HCT116 (cell line): ENCODE measurements around the gene ETHE1. TPM values are rescaled to one million over a fixed set of nuclear protein-coding genes. Genes with fewer than 3 reads are reported as not detected.

Experiments used
- ATAC-seq: fragments of 200-7000 bp; cut with Tn5 transposase; 2 replicates; pipeline ENCODE4 v1.9.1; 2020; ENCODE audit warnings: mild to moderate bottlenecking, moderate library complexity
- BruUV-seq: library from RNA; stranded (reverse); fragments of 400-500 nt; replicated peaks from 2 replicates; lab custom pipeline; 2021; lab: Mats Ljungman, UMichigan
- CTCF ChIA-PET: fragments of 300-600 bp; sonication (Branson Sonifier 250); formaldehyde crosslinking; loops from one replicate; lab custom pipeline; 2021; ENCODE audit warnings: antibody characterized with exemption; lab: Charles Lee
- POLR2A ChIA-PET: fragments of 300-600, 350-600 bp; sonication (Branson Sonifier 250); formaldehyde crosslinking; loops from one replicate; lab custom pipeline; 2021; ENCODE audit warnings: antibody characterized with exemption; lab: Charles Lee
- RAD21 ChIA-PET, 2 experiments: fragments of 300-600 bp; sonication (Branson Sonifier 250); formaldehyde crosslinking; loops; one replicate each; lab custom pipeline; 2023; ENCODE audit warnings: low total read pairs in 2 of 2; ENCODE audit not compliant: uncharacterized antibody in 2 of 2, unreplicated experiment in 2 of 2, low non-redundant PET in 1 of 2; lab: Charles Lee
- DNase-seq: peaks from one replicate; pipeline ENCODE4 v3.0.0-alpha.2; 2010; ENCODE audit warnings: low read depth, low spot score
- H2AFZ ChIP-seq: fragments of 200-600 bp; shearing (Covaris generic), sonication (generic); 2 replicates; pipeline ENCODE4 v1.6.1; 2017; ENCODE audit warnings: low read depth, mixed run types, mixed read lengths, antibody characterized with exemption, low read length; ENCODE audit not compliant: poor library complexity, severe bottlenecking
- H3K27ac ChIP-seq: 2 replicates; pipeline ENCODE4 v1.5.1; 2012; ENCODE audit warnings: low read depth, low read length
- H3K27me3 ChIP-seq: fragments of 200-600 bp; sonication (generic); 2 replicates; pipeline ENCODE4 v1.6.1; 2016; ENCODE audit warnings: mixed run types, low read length, mixed read lengths; ENCODE audit not compliant: insufficient read depth
- H3K36me3 ChIP-seq, 2 experiments: fragments of 200-500 bp in 1 of 2; fragments of 200-600 bp in 1 of 2; sonication (Bioruptor generic) in 1 of 2; sonication (generic) in 1 of 2; 2 replicates each; pipeline versions ENCODE4 v1.5.1 to v1.6.1; 2014 to 2016; ENCODE audit warnings: low read length in 2 of 2, inconsistent platforms in 1 of 2, mixed read lengths in 1 of 2, mixed run types in 1 of 2; ENCODE audit not compliant: insufficient read depth in 2 of 2, control insufficient read depth in 1 of 2
- H3K4me1 ChIP-seq, 2 experiments: fragments of 200-600 bp in 1 of 2; sonication (generic) in 1 of 2; 2 replicates each; pipeline versions ENCODE4 v1.5.1 to v1.6.1; 2012 to 2017; ENCODE audit warnings: low read length in 2 of 2, inconsistent platforms in 1 of 2, mild to moderate bottlenecking in 1 of 2, mixed read lengths in 1 of 2, mixed run types in 1 of 2, moderate library complexity in 1 of 2; ENCODE audit not compliant: insufficient read depth in 2 of 2, control insufficient read depth in 1 of 2
- H3K4me2 ChIP-seq: fragments of 200-600 bp; sonication (generic); 2 replicates; pipeline ENCODE4 v1.6.1; 2017; ENCODE audit warnings: mixed run types, low read length, mixed read lengths
- H3K4me3 ChIP-seq, 2 experiments: fragments of 200-600 bp in 1 of 2; sonication (generic) in 1 of 2; replicated peaks in 1 of 2; 2 replicates each; pipeline ENCODE4 v1.5.1; 2011 to 2016; ENCODE audit warnings: low read length in 2 of 2, control low read depth in 1 of 2, low read depth in 1 of 2, mild to moderate bottlenecking in 1 of 2, mixed read lengths in 1 of 2, mixed run types in 1 of 2
- H3K79me2 ChIP-seq: fragments of 200-600 bp; sonication (generic); 2 replicates; pipeline ENCODE4 v1.6.1; 2017; ENCODE audit warnings: mild to moderate bottlenecking, mixed run types, low read length, moderate library complexity, mixed read lengths; ENCODE audit not compliant: insufficient read depth
- H3K9ac ChIP-seq: fragments of 200-600 bp; sonication (generic); 2 replicates; pipeline ENCODE4 v1.6.1; 2016; ENCODE audit warnings: low read length, mixed read lengths
- H3K9me2 ChIP-seq: fragments of 200-600 bp; sonication (generic), shearing (Covaris generic); 2 replicates; pipeline ENCODE4 v1.6.1; 2017; ENCODE audit warnings: mixed run types, mild to moderate bottlenecking, moderate library complexity; ENCODE audit not compliant: insufficient read depth
- H3K9me3 ChIP-seq, 2 experiments: fragments of 200-500 bp in 1 of 2; fragments of 200-600 bp in 1 of 2; sonication (Bioruptor generic) in 1 of 2; sonication (generic) in 1 of 2; 2 replicates each; pipeline ENCODE4 v1.6.1; 2014 to 2017; ENCODE audit warnings: low read length in 2 of 2, mixed read lengths in 2 of 2, inconsistent platforms in 1 of 2, low read depth in 1 of 2, mild to moderate bottlenecking in 1 of 2, mixed run types in 1 of 2, moderate library complexity in 1 of 2; ENCODE audit not compliant: control insufficient read depth in 1 of 2, insufficient read depth in 1 of 2
- H4K20me1 ChIP-seq: fragments of 200-600 bp; sonication (generic), shearing (Covaris generic); 2 replicates; pipeline ENCODE4 v1.6.1; 2017; ENCODE audit warnings: mixed run types, mild to moderate bottlenecking, moderate library complexity; ENCODE audit not compliant: insufficient read depth
- CTCF ChIP-seq, 3 experiments: fragments of 200-600 bp in 1 of 3; sonication (generic) in 1 of 3; IDR thresholded peaks in 2 of 3; conservative IDR thresholded peaks in 1 of 3; 2 replicates each; pipeline ENCODE4 v1.5.1; 2012 to 2017; ENCODE audit warnings: low read depth in 2 of 3, low read length in 2 of 3, antibody characterized with exemption in 1 of 3, borderline replicate concordance in 1 of 3, control low read depth in 1 of 3, mild to moderate bottlenecking in 1 of 3, mixed read lengths in 1 of 3, mixed run types in 1 of 3, moderate library complexity in 1 of 3; ENCODE audit not compliant: insufficient read depth in 1 of 3
- FOSL1 ChIP-seq: IDR thresholded peaks from 2 replicates; pipeline ENCODE4 v1.6.1; 2012; ENCODE audit warnings: low read depth
- POLR2A ChIP-seq: IDR thresholded peaks from 2 replicates; pipeline ENCODE4 v1.7.0; 2011; ENCODE audit warnings: borderline replicate concordance; ENCODE audit not compliant: insufficient read depth, insufficient read length; ENCODE audit errors: extremely low read depth
- RAD21 ChIP-seq: IDR thresholded peaks from 2 replicates; pipeline ENCODE4 v1.6.1; 2012; ENCODE audit warnings: low read depth, mild to moderate bottlenecking
- ZBTB33 ChIP-seq: IDR thresholded peaks from 2 replicates; pipeline ENCODE4 v1.6.1; 2011; ENCODE audit warnings: mild to moderate bottlenecking, low read length, moderate library complexity; ENCODE audit not compliant: insufficient replicate concordance; ENCODE audit errors: extremely low read depth
- intact Hi-C: fragments of 100-400 bp; cut with micrococcal nuclease; formaldehyde crosslinking; loops from 2 replicates; pipeline ENCODE4 v1.10.0; 2022
- total RNA-seq: library from RNA; stranded (reverse); gene quantifications from one replicate; pipeline ENCODE4 v1.2.1, GENCODE V29; 2021; ENCODE audit not compliant: unreplicated experiment

ETHE1 gene
- total RNA-seq, 1 experiment from 2014 or later, result 64.3 TPM

GRCh38 chr19:43519436-43520088, 7.4 kb downstream of the ETHE1 start:
- Histone ChIP-seq H3K4me3 (no peak overlapping the region), H4K20me1 (no peaks in the 10 kb centered on the region), H3K9me2 (no peaks in the 10 kb centered on the region), H2AFZ (no peak overlapping the region), H3K9ac (no peak overlapping the region), H3K27me3 (no peaks in the 10 kb centered on the region), H3K36me3 (no peaks in the 10 kb centered on the region; a peak in 1 of 4 replicates), H3K79me2 (peaks cover 32% of the 10 kb centered on the region; the same call in 1 of the 2 replicates), H3K27ac (no peak overlapping the region), H3K4me1 (peaks cover 19 to 30% of the 10 kb centered on the region in 2 experiments), H3K4me2 (no peak overlapping the region), H3K9me3 (no peaks in the 10 kb centered on the region)
- DNase-seq (peak; percentile 74), ATAC-seq (peak; percentile 76)
- ChIA-PET POLR2A (interaction anchor here (0.7 to 1.8 kb wide), 6 partner anchors 11 to 87 kb away, joined by 3 to 9 read pairs (median 4); partner anchors contain the start of gene ZNF575), CTCF (interaction anchor here (0.6 to 6.3 kb wide), 20 partner anchors 9 to 289 kb away, joined by 3 to 225 read pairs (median 5); partner anchors contain the start of genes ETHE1, IRGQ, LYPD3 and PHLDB3), RAD21 (interaction anchor here (0.8 to 2.8 kb wide), 6 partner anchors 14 to 87 kb away, joined by 3 to 32 read pairs (median 4); partner anchors contain the start of gene ZNF575 (in 1 of the 2))
- BruUV-seq, result no TSS peak
- intact Hi-C loops, result loop anchor here (1.0 to 2.0 kb wide), 3 partner anchors 72 to 289 kb away; no protein-coding TSS in a partner anchor
- no peak for TF ChIP-seq POLR2A
- peak; percentile 88 to 93 (median 91) for TF ChIP-seq CTCF (IDR thresholded peaks at IDR 0.05 in 2 of 3, conservative IDR thresholded peaks at IDR 0.05 in 1 of 3; ENCODE audit: borderline replicate concordance in 1 of 3, insufficient read depth in 1 of 3, low read depth in 2 of 3, low read length in 2 of 3)
- TF ChIP-seq ZBTB33, result no peak
- TF ChIP-seq RAD21, result peak; percentile 93
- TF ChIP-seq FOSL1, result 0 out of 2 replicates have a peak, but pooled peaks have one; percentile 10
